ENCODE measurements around the gene BEND5.

BEND5 gene

GRCh38 chr1:48761411-48761810 lies 15.3 kb downstream of the BEND5 start:
- DNase-seq: no peak

GRCh38 chr1:48760857-48761256 lies 15.8 kb downstream of the BEND5 start:
- DNase-seq: no peak

- no peak for DNase-seq
Observed at GRCh38 chr1:48758976-48759375, 17.7 kb downstream of the BEND5 start.

- DNase-seq: no peak
Observed at GRCh38 chr1:48757363-48757762, 19.3 kb downstream of the BEND5 start.

- DNase-seq: no peak
Observed at GRCh38 chr1:48756683-48757316, 19.9 kb downstream of the BEND5 start.

- DNase-seq: no peak
Observed at GRCh38 chr1:48753293-48753692, 23.4 kb downstream of the BEND5 start.

GRCh38 chr1:48750109-48750508 lies 26.6 kb downstream of the BEND5 start:
- no peak for DNase-seq

GRCh38 chr1:48749068-48749467 lies 27.6 kb downstream of the BEND5 start:
- DNase-seq: no peak

GRCh38 chr1:48746906-48747305 lies 29.8 kb downstream of the BEND5 start:
- DNase-seq: no peak

GRCh38 chr1:48744032-48744431 lies 32.7 kb downstream of the BEND5 start:
- no peak for DNase-seq

- no peak for DNase-seq
Observed at GRCh38 chr1:48743480-48743879, 33.2 kb downstream of the BEND5 start.

- no peak for DNase-seq
Observed at GRCh38 chr1:48741380-48741779, 35.3 kb downstream of the BEND5 start.

- DNase-seq: no peak
Observed at GRCh38 chr1:48740621-48741020, 36.1 kb downstream of the BEND5 start.

- no peak for DNase-seq
Observed at GRCh38 chr1:48739091-48739490, 37.6 kb downstream of the BEND5 start.

- DNase-seq: no peak
Observed at GRCh38 chr1:48738356-48738755, 38.3 kb downstream of the BEND5 start.

GRCh38 chr1:48735796-48736195 lies 40.9 kb downstream of the BEND5 start:
- DNase-seq: no peak

GRCh38 chr1:48730164-48730910 lies 46.4 kb downstream of the BEND5 start:
- DNase-seq: no peak

- DNase-seq: no peak
Observed at GRCh38 chr1:48728584-48728983, 48.1 kb downstream of the BEND5 start.

- no peak for DNase-seq
Observed at GRCh38 chr1:48726557-48727215, 50.0 kb downstream of the BEND5 start.

GRCh38 chr1:48726139-48726538 lies 50.6 kb downstream of the BEND5 start:
- DNase-seq: no peak

GRCh38 chr1:48725341-48726046 lies 51.2 kb downstream of the BEND5 start:
- no peak for DNase-seq

GRCh38 chr1:48720929-48721328 lies 55.8 kb downstream of the BEND5 start:
- DNase-seq: no peak

- no peak for DNase-seq
Observed at GRCh38 chr1:48718705-48719104, 58.0 kb downstream of the BEND5 start.

Data from activated CD8-positive, alpha-beta memory T cell treated with anti-CD3 and anti-CD28 coated beads, Interleukin-2, amount 50 U/mL, for 4 hours (primary cell).